Measurements from ENCODE around the gene MAGEA9. TPM values are rescaled to one million over a fixed set of nuclear protein-coding genes. Genes with fewer than 3 reads are reported as not detected.
A peak's percentile ranks its signal among the peaks of the same experiment; 100 is the strongest.

Gene MAGEA9
- total RNA-seq, 1 experiment from 2014 or later: not detected

DNA sequence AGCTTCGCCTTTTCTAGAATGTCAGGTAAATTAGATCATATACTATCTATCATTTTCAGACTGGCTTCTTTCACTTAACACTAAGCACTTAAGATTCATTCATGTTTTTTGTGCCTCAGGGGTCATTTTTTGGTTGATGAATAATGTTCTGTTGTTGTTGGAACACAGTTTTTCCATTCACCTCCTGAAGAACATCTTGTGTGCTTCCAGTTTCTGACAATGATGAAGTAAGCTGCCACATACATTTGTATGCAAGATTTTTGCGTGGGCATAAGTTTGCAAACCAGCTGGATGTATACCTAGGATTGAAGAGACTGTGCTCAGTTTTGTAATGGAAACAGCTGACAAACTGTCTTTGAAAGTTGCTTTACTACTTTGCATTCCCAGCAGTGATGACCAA lies 37.6 kb downstream of the MAGEA9 start:
- Mint-ChIP-seq H3K36me3 (0 out of 2 replicates have a peak, but pooled peaks cover 2% of the 10 kb centered on the region), H3K27me3 (ENCODE audit: low read depth) (peaks cover 8% of the 10 kb centered on the region; the same call in 1 of the 2 replicates), H3K9me3 (peaks cover 9% of the 10 kb centered on the region; the same call in 1 of the 2 replicates), H3K27ac (no peak overlapping the region), H3K4me1 (0 out of 2 replicates have a peak, but pooled peaks cover 3% of the 10 kb centered on the region), H3K4me3 (no peak overlapping the region)
- no peak for TF ChIP-seq KAT7 (CRISPR knock-in tag; IDR thresholded peaks at IDR 0.05; ENCODE audit: borderline replicate concordance)
- TF ChIP-seq ZNF317 (CRISPR knock-in tag; IDR thresholded peaks at IDR 0.05; ENCODE audit: borderline replicate concordance, low read depth): no peak
- TF ChIP-seq FOXJ3 (CRISPR knock-in tag; IDR thresholded peaks at IDR 0.05; ENCODE audit: borderline replicate concordance): no peak
- no peak for TF ChIP-seq IRF2 (CRISPR knock-in tag; IDR thresholded peaks at IDR 0.05; ENCODE audit: borderline replicate concordance, low read depth)
- no peak for TF ChIP-seq GRHL2 (CRISPR knock-in tag; IDR thresholded peaks at IDR 0.05; ENCODE audit: insufficient replicate concordance, severe bottlenecking)
- no peak for TF ChIP-seq TCF7 (CRISPR knock-in tag; IDR thresholded peaks at IDR 0.05; ENCODE audit: low read depth)
- TF ChIP-seq NFYB (CRISPR knock-in tag; conservative IDR thresholded peaks at IDR 0.05; ENCODE audit: low read depth): no peak
- TF ChIP-seq ZNF121 (CRISPR knock-in tag; IDR thresholded peaks at IDR 0.05): no peak
- ATAC-seq: no peak
- ChIA-PET CTCF (no interaction called here), POLR2A (no interaction called here)
- no peak for DNase-seq (ENCODE audit: low spot score)

DNA sequence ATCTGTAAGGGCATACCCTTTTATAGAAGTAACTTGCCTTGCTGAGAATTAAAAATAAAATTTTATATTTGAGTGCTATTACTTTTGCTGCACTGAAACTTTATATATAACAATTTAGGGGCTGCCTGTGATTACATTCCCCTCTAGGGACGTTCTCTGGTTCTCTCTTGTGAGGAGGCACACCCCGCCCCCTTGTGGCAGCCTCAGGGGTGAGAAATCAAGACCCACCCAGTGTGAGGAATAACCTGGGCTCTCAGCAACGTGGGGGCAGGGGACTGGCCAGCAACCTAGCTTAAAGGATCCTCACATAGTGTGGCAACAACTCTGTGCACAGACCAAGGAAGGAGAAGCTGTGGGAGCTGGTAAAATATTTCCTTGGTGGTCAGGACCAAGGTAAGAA lies 43.7 kb downstream of the MAGEA9 start:
- POLR2A ChIA-PET: no interaction called here
- peaks cover 15% of the 10 kb centered on the region for H3K9me3 Mint-ChIP-seq
- DNase-seq (ENCODE audit: low spot score) (peak; percentile 63), ATAC-seq (peak; percentile 25; the same call in 1 of the 2 replicates)
- H3K36me3 Mint-ChIP-seq: peaks cover 7% of the 10 kb centered on the region
- peaks cover 45% of the 10 kb centered on the region for H3K4me1 Mint-ChIP-seq
- TF ChIP-seq TEAD1 (CRISPR knock-in tag; IDR thresholded peaks at IDR 0.05) (no peak), CTCF (IDR thresholded peaks at IDR 0.05) (peak; percentile 33; the same call in 1 of the 2 replicates)
- H3K4me3 Mint-ChIP-seq: no peak overlapping the region
- H3K27ac Mint-ChIP-seq: no peak overlapping the region
- peaks cover 8% of the 10 kb centered on the region; the same call in 1 of the 2 replicates for H3K27me3 Mint-ChIP-seq (ENCODE audit: low read depth)
- CTCF ChIA-PET: no interaction called here

DNA sequence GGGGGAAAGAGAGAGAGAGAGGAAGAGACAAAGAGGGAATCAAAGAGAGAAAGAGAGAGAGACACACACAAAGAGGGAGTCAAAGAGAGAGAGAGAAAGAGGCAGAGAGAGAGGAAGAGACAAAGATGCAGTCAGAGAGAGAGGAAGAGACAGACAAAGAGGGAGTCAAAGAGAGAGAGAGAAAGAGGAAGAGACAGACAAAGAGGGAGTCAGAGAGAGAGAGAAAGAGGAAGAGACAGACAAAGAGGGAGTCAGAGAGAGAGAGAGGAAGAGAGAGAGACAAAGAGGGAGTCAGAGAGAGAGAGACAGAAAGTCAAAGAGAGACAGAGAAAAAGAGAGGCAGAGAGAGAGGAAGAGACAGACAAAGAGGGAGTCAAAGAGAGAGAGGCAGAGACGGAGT lies 45.5 kb downstream of the MAGEA9 start:
- Mint-ChIP-seq H3K27me3 (ENCODE audit: low read depth) (peaks cover 3% of the 10 kb centered on the region; the same call in 1 of the 2 replicates), H3K9me3 (peaks cover 12% of the 10 kb centered on the region), H3K27ac (peak overlapping the region; percentile 43; the same call in 1 of the 2 replicates), H3K4me3 (peak overlapping the region; percentile 3), H3K4me1 (peaks cover 57% of the 10 kb centered on the region), H3K36me3 (peaks cover 5% of the 10 kb centered on the region)
- DNase-seq (ENCODE audit: low spot score) (no peak), ATAC-seq (no peak)
- POLR2A ChIA-PET: no interaction called here
- CTCF ChIA-PET: interaction anchor here (0.6 kb wide), 1 partner anchor 8 kb away, joined by 3 read pairs; no protein-coding TSS in a partner anchor
- TF ChIP-seq, protein P1, sequence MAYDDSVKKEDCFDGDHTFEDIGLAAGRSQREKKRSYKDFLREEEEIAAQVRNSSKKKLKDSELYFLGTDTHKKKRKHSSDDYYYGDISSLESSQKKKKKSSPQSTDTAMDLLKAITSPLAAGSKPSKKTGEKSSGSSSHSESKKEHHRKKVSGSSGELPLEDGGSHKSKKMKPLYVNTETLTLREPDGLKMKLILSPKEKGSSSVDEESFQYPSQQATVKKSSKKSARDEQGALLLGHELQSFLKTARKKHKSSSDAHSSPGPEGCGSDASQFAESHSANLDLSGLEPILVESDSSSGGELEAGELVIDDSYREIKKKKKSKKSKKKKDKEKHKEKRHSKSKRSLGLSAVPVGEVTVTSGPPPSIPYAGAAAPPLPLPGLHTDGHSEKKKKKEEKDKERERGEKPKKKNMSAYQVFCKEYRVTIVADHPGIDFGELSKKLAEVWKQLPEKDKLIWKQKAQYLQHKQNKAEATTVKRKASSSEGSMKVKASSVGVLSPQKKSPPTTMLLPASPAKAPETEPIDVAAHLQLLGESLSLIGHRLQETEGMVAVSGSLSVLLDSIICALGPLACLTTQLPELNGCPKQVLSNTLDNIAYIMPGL (CRISPR knock-in tag; IDR thresholded peaks at IDR 0.05): no peak
- TF ChIP-seq, protein P2, sequence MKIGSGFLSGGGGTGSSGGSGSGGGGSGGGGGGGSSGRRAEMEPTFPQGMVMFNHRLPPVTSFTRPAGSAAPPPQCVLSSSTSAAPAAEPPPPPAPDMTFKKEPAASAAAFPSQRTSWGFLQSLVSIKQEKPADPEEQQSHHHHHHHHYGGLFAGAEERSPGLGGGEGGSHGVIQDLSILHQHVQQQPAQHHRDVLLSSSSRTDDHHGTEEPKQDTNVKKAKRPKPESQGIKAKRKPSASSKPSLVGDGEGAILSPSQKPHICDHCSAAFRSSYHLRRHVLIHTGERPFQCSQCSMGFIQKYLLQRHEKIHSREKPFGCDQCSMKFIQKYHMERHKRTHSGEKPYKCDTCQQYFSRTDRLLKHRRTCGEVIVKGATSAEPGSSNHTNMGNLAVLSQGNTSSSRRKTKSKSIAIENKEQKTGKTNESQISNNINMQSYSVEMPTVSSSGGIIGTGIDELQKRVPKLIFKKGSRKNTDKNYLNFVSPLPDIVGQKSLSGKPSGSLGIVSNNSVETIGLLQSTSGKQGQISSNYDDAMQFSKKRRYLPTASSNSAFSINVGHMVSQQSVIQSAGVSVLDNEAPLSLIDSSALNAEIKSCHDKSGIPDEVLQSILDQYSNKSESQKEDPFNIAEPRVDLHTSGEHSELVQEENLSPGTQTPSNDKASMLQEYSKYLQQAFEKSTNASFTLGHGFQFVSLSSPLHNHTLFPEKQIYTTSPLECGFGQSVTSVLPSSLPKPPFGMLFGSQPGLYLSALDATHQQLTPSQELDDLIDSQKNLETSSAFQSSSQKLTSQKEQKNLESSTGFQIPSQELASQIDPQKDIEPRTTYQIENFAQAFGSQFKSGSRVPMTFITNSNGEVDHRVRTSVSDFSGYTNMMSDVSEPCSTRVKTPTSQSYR (CRISPR knock-in tag; IDR thresholded peaks at IDR 0.05): no peak
- no peak for TF ChIP-seq NFATC4 (CRISPR knock-in tag; IDR thresholded peaks at IDR 0.05)
- TF ChIP-seq GRHL2 (CRISPR knock-in tag; IDR thresholded peaks at IDR 0.05; ENCODE audit: insufficient replicate concordance, severe bottlenecking): no peak
- TF ChIP-seq, protein P3, sequence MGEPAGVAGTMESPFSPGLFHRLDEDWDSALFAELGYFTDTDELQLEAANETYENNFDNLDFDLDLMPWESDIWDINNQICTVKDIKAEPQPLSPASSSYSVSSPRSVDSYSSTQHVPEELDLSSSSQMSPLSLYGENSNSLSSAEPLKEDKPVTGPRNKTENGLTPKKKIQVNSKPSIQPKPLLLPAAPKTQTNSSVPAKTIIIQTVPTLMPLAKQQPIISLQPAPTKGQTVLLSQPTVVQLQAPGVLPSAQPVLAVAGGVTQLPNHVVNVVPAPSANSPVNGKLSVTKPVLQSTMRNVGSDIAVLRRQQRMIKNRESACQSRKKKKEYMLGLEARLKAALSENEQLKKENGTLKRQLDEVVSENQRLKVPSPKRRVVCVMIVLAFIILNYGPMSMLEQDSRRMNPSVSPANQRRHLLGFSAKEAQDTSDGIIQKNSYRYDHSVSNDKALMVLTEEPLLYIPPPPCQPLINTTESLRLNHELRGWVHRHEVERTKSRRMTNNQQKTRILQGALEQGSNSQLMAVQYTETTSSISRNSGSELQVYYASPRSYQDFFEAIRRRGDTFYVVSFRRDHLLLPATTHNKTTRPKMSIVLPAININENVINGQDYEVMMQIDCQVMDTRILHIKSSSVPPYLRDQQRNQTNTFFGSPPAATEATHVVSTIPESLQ (CRISPR knock-in tag; IDR thresholded peaks at IDR 0.05): no peak
- TF ChIP-seq AR (CRISPR knock-in tag; IDR thresholded peaks at IDR 0.05): no peak
- no peak for TF ChIP-seq GTF2I (CRISPR knock-in tag; conservative IDR thresholded peaks at IDR 0.05)
- TF ChIP-seq ZNF423 (CRISPR knock-in tag; IDR thresholded peaks at IDR 0.05): no peak
- no peak for TF ChIP-seq PREB (CRISPR knock-in tag; IDR thresholded peaks at IDR 0.05; ENCODE audit: borderline replicate concordance)
- TF ChIP-seq IRF2 (CRISPR knock-in tag; IDR thresholded peaks at IDR 0.05; ENCODE audit: borderline replicate concordance, low read depth): no peak
- no peak for TF ChIP-seq GABPB1 (CRISPR knock-in tag; IDR thresholded peaks at IDR 0.05)
